ENCODE results near the gene TPCN2.
"Not testable (repeated sequence)": the region's sequence is repeated elsewhere in the genome, so short reads cannot be mapped to it uniquely, and the experiment has no call there.

TPCN2 gene

DNA sequence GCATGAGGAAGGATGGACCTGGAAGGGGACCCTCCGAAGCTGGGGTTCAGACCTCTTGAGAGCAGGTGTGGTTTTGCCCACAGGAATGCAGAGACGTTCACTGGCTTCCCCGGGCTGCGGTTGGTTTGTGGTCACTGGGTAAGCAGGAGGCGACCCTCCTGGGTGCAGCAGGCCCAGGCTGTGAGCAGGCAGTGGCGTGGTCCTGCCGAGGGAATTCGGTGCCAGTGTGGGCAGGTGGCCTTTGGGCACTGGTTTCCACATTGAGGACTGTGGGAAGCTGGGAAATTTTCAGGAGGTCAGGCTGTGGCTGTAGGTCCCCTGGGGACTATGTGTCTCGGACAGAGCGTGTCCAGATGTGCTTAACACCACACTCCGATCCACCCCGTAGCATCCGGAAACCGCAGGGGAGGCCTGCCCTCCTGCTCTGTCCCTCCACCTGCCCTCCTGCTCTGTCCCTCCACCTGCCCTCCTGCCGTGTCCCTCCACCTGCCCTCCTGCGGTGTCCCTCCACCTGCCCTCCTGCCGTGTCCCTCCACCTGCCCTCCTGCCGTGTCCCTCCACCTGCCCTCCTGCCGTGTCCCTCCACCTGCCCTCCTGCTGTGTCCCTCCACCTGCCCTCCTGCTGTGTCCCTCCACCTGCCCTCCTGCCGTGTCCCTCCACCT is 27.5 kb downstream of the TPCN2 start:
- DNase-seq, result no peak

DNA sequence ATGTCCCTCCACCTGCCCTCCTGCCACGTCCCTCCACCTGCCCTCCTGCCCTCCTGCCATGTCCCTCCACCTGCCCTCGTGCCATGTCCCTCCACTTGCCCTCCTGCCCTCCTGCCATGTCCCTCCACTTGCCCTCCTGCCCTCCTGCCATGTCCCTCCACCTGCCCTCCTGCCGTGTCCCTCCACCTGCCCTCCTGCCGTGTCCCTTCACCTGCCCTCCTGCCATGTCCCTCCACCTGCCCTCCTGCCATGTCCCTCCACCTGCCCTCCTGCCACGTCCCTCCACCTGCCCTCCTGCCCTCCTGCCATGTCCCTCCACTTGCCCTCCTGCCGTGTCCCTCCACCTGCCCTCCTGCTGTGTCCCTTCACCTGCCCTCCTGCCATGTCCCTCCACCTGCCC is 28.2 kb downstream of the TPCN2 start:
- DNase-seq, result not testable (repeated sequence)

DNA sequence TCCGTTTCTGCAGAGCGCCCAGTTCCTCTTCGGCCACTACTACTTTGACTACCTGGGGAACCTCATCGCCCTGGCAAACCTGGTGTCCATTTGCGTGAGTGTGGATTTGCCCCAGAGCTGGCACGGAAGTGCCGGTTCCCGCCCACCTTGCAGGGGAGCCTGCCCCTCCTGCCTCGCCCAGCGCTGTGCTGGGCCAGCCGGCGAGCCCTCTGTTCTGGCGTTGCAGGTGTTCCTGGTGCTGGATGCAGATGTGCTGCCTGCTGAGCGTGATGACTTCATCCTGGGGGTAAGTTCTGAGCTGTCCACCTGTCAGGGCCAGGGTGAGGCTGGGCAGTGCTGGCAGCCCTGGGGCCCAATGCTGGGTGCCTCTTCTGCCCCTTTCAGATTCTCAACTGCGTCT is 29.8 kb downstream of the TPCN2 start:
- no peak for DNase-seq

DNA sequence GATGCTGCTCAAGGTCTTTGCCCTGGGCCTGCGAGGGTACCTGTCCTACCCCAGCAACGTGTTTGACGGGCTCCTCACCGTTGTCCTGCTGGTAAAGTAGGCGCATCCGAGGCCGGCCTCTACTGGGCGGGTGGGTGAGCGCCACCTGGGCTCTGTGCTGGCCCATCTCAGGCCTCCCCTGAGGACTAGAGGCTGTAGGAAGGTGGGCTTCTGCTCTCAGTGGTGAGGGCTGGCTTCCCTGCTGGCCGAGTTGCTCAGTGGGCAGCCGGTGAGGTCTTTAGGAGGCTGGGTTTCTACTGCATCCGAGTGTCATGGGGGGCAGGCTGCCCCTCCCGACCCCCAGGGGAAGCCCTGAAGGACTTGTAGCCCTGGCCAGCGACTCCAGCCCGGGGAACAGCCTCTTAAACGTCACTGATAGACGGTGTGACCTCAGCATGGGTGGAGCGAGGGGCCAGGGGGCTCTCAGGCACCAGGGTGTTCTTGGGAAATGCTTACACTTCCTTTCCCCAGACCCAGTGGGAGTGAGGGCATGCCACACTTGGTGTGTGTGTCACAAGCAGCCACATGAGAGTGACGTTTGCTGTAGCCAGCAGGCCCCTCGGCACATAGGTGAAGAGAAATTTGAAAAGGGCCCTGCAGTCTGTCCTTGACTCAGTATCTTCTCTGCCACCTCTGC is 30.3 kb downstream of the TPCN2 start:
- DNase-seq, result no peak

- no peak for DNase-seq
Observed at GRCh38 chr11:69079661-69080256, 31.0 kb downstream of the TPCN2 start.

DNA sequence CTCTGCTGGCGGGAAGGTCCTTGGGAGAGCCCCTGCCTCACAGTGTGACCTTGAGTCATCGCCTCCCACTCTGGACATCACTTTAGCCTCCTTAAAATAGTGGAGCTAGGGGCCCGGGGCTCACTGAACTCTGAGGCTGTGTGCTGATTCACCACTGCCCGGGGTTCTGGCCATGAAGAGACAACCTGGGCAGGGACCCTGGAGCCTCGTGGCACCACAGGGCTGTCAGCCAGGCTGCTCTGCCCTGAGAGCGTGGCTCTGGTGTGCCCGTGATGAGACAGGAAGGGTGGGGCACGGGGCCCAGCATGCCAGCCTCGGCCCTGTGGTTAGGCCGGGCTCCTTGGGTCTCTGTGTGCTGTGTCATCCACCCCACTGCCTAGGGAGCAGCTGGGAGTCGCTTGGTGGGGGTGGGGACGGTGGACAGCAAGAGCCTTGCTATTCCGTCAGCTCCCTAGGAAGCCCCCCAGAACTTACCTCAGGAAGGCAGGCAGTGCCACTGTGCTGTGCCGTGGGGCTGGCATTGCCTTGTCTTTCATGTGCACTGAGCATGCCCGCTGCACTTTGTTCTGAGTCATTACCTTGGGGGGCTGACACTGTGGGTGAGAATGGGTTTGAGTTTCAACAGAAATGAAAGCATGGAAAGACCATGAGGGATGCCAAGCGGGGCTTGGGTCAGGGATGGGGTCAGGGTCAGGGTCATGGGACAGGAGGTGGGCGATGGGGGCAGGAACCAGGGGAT is 31.7 kb downstream of the TPCN2 start:
- no peak for DNase-seq

DNA sequence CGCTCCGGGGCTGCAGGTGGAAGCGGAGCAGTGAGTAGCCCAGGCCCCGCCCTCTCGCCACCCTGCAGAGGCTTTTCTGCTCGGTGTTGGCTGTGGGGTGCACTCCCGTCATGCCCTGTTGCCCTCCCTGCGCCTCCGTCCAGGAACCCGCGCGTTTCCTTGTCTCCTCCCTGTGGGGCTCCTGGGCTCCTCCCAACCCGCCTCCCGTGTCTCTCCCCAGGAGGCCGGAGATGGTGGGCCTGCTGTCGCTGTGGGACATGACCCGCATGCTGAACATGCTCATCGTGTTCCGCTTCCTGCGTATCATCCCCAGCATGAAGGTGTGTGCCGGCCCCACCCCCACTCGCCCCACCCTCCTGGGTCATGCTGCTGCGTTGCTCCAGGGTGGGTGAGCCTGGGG is 32.4 kb downstream of the TPCN2 start:
- DNase-seq, result no peak

GRCh38 chr11:69083531-69084247 is 35.0 kb downstream of the TPCN2 start:
- DNase-seq, result no peak

GRCh38 chr11:69084371-69084770 is 35.6 kb downstream of the TPCN2 start:
- DNase-seq, result no peak

- no peak for DNase-seq
Observed at GRCh38 chr11:69085490-69086095, 36.9 kb downstream of the TPCN2 start.

- peak in 1 of 14 donors; percentile 23 for DNase-seq
Observed at GRCh38 chr11:69086152-69087132, 37.7 kb downstream of the TPCN2 start.

DNA sequence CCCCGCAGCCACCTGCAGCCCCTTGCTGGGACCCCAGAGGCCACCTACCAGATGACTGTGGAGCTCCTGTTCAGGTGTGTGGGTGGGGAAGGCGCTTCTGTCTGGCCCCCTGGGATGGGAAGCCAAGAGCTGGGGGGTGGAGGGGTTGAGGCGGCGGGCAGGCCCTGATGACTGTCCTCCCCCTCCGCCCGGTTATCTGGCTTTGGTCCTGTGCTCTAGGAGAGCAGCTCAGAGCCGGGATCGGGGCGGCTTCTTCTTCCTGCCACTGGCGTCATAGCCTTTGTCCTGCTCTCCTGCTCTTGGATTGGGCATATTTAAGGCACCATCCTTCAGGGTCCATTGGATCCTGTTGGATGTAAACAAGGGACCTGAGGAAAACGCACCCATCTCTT is 38.4 kb downstream of the TPCN2 start:
- peak in 1 of 14 donors; percentile 23 for DNase-seq

GRCh38 chr11:69087811-69088210 is 39.1 kb downstream of the TPCN2 start:
- DNase-seq, result no peak

GRCh38 chr11:69088676-69089146 is 40.0 kb downstream of the TPCN2 start:
- DNase-seq, result peak in 10 of 14 donors; percentile 12 to 78 (median 20)

DNA sequence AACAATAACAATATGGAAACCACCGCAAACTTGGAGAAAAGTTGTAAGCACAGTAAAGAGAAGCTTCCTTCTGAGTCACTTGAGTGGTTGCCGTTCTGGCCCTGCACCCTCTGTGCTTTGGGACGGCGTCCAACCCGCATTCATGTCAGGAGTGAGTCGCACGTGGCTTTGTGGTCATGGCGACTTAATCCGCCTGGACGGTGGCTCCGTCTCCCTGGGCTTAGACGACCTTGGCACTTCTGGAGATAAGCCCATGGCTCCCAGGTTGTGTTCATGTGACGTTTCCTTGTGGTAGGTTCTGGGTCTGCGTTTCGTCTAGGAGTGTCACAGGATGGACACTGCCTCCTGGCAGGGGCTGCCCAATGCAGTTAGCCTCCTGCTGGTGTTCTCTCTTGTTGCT is 40.5 kb downstream of the TPCN2 start:
- no peak for DNase-seq

DNA sequence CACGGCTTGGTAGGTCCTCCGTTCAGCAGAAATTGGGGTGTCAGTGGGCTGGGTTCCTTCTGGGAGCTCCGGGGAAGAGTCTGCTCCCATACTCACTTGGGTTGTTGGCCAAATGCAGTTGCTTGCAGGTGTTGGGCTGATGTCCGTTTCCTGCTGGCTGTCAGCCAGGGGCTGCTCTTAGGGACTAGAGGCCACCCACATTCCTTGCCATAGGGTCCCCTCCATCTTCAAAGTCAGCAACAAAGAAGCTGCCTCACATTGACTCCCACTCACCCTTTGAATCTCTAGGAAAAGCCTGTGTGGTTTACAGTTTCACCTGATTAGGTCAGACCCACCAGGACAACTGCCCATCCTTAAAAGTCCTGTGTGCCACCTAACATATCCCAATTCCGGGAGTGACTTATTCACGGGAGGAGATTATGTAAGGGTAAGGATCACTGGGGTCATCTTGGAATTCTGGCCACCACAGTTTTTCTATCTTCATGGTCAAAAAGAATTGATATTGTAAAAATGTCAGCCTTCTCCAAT is 43.0 kb downstream of the TPCN2 start:
- DNase-seq, result no peak

GRCh38 chr11:69092263-69092662 is 43.5 kb downstream of the TPCN2 start:
- no peak for DNase-seq

DNA sequence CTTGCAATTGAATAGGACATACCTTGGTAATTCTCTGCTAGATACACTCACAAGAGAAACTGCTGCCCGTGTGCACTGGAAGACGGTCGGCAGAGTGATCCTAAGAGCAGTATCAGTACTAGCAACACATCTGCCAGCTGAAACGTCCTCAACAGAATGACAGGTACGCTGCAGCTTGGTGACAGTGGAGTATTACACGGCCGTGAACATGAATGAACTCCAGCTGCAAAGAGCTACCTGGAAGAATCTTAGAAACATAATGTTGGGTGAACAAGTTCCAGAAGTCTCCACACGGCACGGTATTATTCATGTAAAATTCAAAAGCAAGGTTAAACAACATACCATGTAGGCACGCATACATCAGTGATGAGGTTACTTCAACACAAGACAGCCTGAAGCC is 44.4 kb downstream of the TPCN2 start:
- no peak for DNase-seq

DNA sequence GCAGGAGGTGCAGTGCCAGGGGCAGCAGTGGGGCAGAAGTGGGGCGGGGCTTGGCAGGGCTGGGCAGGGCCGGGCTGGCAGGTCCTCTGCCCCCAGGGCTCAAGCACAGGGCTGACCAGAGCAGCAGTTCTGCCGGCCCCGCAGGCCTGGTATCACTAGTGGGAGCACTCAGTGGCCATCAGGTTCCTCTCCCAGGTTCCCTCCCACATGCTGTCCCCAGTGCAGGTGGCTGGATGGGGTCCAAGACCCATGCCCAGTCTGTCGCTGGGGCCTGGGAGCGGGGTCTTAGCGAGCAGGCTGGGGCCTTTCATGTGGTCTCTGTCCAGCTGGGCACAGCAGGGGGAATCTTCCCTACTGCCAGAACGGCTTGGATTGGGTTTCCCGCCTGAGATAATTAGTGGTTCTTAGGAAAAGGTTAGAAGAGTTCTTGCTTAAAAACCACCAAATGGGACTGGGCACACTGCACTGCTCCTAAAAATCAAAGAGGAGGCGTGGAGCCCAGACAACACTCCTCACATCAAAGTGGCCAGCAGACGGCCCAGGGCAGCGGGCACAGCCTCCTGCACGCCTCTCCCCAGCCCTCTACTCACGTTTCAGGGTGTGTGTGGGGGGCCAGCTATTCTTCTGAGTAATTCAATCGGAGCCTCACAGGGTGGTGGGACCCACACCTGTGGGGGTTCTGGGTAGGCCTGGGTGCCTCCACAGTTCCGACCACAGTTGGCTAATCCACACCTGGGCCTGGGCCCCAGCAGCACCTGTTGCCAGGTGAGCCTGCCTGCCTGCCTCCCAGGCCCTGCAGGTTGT is 45.6 kb downstream of the TPCN2 start:
- no peak for DNase-seq

DNA sequence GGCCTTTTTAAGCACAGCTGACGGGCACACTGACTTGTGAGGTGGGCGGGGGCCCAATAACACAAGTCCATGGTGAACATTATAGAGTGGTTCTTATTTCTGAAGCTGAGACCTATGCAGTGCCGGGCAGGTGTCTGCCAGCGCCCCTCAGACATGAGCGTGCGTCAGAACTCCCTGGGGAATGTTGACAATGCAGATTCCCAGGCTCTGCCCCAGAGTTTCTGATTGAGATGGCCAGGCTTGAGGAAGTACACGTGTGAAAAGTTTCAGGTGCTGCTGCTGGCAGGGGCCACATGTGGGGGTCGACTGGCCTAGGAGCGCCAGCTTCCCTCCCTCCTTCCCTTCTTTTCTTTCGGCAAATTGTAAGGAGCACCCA is 46.2 kb downstream of the TPCN2 start:
- DNase-seq, result no peak

Measured in C1 segment of cervical spinal cord (tissue), 14 donors.